ENCODE data around the gene EVA1C. TPM values are rescaled to one million over a fixed set of nuclear protein-coding genes. Genes with fewer than 3 reads are reported as not detected.

Gene EVA1C
- total and polyA plus RNA-seq, 2 experiments from 2014 or later: 4.6 to 6.9 TPM

DNA sequence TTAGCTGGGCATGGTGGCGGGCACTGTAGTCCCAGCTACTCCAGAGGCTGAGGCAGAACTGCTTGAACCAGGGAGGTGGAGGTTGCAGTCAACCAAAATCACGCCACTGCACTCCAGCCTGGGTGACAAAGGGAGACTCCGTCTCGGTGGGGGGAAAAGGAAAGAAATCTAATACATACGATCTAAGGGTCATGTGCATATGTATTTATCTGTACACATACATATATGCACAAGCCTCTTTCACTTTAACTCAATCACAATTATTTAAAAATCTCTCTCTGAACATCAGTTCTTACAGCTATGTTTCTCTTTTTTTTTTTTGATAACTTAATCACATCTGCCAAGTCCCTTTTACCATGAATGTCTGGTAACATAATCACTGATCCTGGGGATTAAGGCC, 34.7 kb downstream of the EVA1C start:
- H3K36me3 Mint-ChIP-seq (ENCODE audit: low read depth): peaks cover 5% of the 10 kb centered on the region; the same call in 2 of the 3 replicates
- TF ChIP-seq JUNB (IDR thresholded peaks at IDR 0.05; ENCODE audit: unreplicated experiment) (no peak), POLR2AphosphoS5 (IDR thresholded peaks at IDR 0.05; ENCODE audit: low read depth) (no peak), ZNF331 (CRISPR knock-in tag; IDR thresholded peaks at IDR 0.05; ENCODE audit: low read depth) (no peak)
- TF ChIP-seq, protein P1, sequence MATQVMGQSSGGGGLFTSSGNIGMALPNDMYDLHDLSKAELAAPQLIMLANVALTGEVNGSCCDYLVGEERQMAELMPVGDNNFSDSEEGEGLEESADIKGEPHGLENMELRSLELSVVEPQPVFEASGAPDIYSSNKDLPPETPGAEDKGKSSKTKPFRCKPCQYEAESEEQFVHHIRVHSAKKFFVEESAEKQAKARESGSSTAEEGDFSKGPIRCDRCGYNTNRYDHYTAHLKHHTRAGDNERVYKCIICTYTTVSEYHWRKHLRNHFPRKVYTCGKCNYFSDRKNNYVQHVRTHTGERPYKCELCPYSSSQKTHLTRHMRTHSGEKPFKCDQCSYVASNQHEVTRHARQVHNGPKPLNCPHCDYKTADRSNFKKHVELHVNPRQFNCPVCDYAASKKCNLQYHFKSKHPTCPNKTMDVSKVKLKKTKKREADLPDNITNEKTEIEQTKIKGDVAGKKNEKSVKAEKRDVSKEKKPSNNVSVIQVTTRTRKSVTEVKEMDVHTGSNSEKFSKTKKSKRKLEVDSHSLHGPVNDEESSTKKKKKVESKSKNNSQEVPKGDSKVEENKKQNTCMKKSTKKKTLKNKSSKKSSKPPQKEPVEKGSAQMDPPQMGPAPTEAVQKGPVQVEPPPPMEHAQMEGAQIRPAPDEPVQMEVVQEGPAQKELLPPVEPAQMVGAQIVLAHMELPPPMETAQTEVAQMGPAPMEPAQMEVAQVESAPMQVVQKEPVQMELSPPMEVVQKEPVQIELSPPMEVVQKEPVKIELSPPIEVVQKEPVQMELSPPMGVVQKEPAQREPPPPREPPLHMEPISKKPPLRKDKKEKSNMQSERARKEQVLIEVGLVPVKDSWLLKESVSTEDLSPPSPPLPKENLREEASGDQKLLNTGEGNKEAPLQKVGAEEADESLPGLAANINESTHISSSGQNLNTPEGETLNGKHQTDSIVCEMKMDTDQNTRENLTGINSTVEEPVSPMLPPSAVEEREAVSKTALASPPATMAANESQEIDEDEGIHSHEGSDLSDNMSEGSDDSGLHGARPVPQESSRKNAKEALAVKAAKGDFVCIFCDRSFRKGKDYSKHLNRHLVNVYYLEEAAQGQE (IDR thresholded peaks at IDR 0.05; ENCODE audit: unreplicated experiment): no peak
- H3F3A ChIP-seq (replicated peaks; ENCODE audit: low read depth): no peaks in the 10 kb centered on the region
- H3K4me3 Mint-ChIP-seq: no peak overlapping the region
- no peaks in the 10 kb centered on the region for H3K4me1 Mint-ChIP-seq
- no peaks in the 10 kb centered on the region for H3K4me1 ChIP-seq (ENCODE audit: insufficient read depth)
- H3K27ac ChIP-seq (ENCODE audit: low read depth): no peak overlapping the region
- no peak for DNase-seq (ENCODE audit: low spot score)
- peaks cover 4% of the 10 kb centered on the region; the same call in 2 of the 3 replicates for H3K9me3 Mint-ChIP-seq
- no peaks in the 10 kb centered on the region for H4K20me1 ChIP-seq (replicated peaks; ENCODE audit: insufficient read depth)
- H3K79me2 ChIP-seq (replicated peaks; ENCODE audit: insufficient read depth): no peaks in the 10 kb centered on the region
- H3K9me2 ChIP-seq (ENCODE audit: insufficient read depth): no peaks in the 10 kb centered on the region
- H3K27ac Mint-ChIP-seq: no peak overlapping the region
- H3K4me2 ChIP-seq: no peak overlapping the region
- H3K4me3 ChIP-seq: no peak overlapping the region
- H3K27me3 Mint-ChIP-seq (ENCODE audit: insufficient read depth, low read depth, poor library complexity): peaks cover under 1% of the 10 kb centered on the region
- H2AFZ ChIP-seq: no peak overlapping the region
- H3K36me3 ChIP-seq (ENCODE audit: insufficient read depth): no peaks in the 10 kb centered on the region
- ATAC-seq: no peak
- H3K27me3 ChIP-seq (ENCODE audit: insufficient read depth): no peaks in the 10 kb centered on the region

DNA sequence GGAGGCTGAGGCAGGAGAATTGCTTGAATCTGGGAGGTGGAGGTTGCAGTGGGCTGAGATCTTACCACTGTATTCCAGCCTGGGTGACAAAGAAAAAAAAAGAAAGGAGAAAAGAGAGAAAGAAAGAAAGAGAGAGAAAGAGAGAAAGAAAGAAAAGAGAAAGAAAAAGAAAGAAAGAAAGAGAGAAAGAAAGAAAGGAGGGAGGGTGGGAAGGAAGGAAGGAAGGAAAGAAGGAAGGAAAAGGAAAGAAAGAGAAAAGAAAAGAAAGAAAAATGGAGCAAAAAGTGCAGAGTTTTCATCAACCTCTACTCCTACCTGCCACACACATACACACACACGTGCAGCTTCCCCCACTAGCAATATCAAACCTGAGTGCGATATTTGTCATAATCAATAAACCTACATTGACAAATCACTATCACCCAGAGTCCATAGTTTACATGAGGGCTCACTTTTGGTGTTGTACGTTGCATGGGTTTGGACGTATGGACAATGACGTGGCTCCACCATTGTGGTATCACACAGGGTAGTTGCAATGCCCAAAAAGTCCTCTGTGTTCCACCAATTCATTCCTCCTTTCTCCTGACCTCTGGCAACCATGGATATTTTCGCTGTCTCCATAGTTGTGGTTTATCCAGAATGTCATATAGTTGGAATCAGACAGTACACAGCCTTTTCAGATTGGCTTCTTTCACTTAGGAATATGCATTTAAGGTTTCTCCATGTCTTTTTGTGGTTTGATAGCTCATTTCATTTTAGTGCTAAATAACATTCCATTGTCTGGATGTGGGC, 36.5 kb downstream of the EVA1C start:
- no peaks in the 10 kb centered on the region for H3K36me3 ChIP-seq (ENCODE audit: insufficient read depth)
- H3K79me2 ChIP-seq (replicated peaks; ENCODE audit: insufficient read depth): no peaks in the 10 kb centered on the region
- no peak overlapping the region for H3K4me3 Mint-ChIP-seq
- no peaks in the 10 kb centered on the region for H3K9me2 ChIP-seq (ENCODE audit: insufficient read depth)
- no peak overlapping the region for H3K27ac Mint-ChIP-seq
- DNase-seq (ENCODE audit: low spot score) (no peak), ATAC-seq (no peak)
- H3K27me3 Mint-ChIP-seq (ENCODE audit: insufficient read depth, low read depth, poor library complexity): peaks cover 3% of the 10 kb centered on the region
- no peak overlapping the region for H3K27ac ChIP-seq (ENCODE audit: low read depth)
- H3K9me3 Mint-ChIP-seq: peaks cover 1% of the 10 kb centered on the region; the same call in 2 of the 3 replicates
- H3K27me3 ChIP-seq (ENCODE audit: insufficient read depth): no peaks in the 10 kb centered on the region
- no peak overlapping the region for H3K4me3 ChIP-seq
- H3K36me3 Mint-ChIP-seq (ENCODE audit: low read depth): peaks cover 2% of the 10 kb centered on the region
- no peaks in the 10 kb centered on the region for H3F3A ChIP-seq (replicated peaks; ENCODE audit: low read depth)
- H3K4me2 ChIP-seq: no peak overlapping the region
- no peaks in the 10 kb centered on the region for H4K20me1 ChIP-seq (replicated peaks; ENCODE audit: insufficient read depth)
- no peaks in the 10 kb centered on the region for H3K4me1 Mint-ChIP-seq
- H3K4me1 ChIP-seq (ENCODE audit: insufficient read depth): no peaks in the 10 kb centered on the region
- no peak overlapping the region for H2AFZ ChIP-seq
- TF ChIP-seq NANOG (IDR thresholded peaks at IDR 0.05; ENCODE audit: borderline replicate concordance) (no peak), JUNB (IDR thresholded peaks at IDR 0.05; ENCODE audit: unreplicated experiment) (no peak), STAT1 (IDR thresholded peaks at IDR 0.05; ENCODE audit: unreplicated experiment) (no peak), ZNF331 (CRISPR knock-in tag; IDR thresholded peaks at IDR 0.05; ENCODE audit: low read depth) (no peak), EZH2 (IDR thresholded peaks at IDR 0.05; ENCODE audit: low read depth, unreplicated experiment) (no peak), CREB1 (CRISPR knock-in tag; IDR thresholded peaks at IDR 0.05; ENCODE audit: low read depth) (no peak)
- TF ChIP-seq, protein P2, sequence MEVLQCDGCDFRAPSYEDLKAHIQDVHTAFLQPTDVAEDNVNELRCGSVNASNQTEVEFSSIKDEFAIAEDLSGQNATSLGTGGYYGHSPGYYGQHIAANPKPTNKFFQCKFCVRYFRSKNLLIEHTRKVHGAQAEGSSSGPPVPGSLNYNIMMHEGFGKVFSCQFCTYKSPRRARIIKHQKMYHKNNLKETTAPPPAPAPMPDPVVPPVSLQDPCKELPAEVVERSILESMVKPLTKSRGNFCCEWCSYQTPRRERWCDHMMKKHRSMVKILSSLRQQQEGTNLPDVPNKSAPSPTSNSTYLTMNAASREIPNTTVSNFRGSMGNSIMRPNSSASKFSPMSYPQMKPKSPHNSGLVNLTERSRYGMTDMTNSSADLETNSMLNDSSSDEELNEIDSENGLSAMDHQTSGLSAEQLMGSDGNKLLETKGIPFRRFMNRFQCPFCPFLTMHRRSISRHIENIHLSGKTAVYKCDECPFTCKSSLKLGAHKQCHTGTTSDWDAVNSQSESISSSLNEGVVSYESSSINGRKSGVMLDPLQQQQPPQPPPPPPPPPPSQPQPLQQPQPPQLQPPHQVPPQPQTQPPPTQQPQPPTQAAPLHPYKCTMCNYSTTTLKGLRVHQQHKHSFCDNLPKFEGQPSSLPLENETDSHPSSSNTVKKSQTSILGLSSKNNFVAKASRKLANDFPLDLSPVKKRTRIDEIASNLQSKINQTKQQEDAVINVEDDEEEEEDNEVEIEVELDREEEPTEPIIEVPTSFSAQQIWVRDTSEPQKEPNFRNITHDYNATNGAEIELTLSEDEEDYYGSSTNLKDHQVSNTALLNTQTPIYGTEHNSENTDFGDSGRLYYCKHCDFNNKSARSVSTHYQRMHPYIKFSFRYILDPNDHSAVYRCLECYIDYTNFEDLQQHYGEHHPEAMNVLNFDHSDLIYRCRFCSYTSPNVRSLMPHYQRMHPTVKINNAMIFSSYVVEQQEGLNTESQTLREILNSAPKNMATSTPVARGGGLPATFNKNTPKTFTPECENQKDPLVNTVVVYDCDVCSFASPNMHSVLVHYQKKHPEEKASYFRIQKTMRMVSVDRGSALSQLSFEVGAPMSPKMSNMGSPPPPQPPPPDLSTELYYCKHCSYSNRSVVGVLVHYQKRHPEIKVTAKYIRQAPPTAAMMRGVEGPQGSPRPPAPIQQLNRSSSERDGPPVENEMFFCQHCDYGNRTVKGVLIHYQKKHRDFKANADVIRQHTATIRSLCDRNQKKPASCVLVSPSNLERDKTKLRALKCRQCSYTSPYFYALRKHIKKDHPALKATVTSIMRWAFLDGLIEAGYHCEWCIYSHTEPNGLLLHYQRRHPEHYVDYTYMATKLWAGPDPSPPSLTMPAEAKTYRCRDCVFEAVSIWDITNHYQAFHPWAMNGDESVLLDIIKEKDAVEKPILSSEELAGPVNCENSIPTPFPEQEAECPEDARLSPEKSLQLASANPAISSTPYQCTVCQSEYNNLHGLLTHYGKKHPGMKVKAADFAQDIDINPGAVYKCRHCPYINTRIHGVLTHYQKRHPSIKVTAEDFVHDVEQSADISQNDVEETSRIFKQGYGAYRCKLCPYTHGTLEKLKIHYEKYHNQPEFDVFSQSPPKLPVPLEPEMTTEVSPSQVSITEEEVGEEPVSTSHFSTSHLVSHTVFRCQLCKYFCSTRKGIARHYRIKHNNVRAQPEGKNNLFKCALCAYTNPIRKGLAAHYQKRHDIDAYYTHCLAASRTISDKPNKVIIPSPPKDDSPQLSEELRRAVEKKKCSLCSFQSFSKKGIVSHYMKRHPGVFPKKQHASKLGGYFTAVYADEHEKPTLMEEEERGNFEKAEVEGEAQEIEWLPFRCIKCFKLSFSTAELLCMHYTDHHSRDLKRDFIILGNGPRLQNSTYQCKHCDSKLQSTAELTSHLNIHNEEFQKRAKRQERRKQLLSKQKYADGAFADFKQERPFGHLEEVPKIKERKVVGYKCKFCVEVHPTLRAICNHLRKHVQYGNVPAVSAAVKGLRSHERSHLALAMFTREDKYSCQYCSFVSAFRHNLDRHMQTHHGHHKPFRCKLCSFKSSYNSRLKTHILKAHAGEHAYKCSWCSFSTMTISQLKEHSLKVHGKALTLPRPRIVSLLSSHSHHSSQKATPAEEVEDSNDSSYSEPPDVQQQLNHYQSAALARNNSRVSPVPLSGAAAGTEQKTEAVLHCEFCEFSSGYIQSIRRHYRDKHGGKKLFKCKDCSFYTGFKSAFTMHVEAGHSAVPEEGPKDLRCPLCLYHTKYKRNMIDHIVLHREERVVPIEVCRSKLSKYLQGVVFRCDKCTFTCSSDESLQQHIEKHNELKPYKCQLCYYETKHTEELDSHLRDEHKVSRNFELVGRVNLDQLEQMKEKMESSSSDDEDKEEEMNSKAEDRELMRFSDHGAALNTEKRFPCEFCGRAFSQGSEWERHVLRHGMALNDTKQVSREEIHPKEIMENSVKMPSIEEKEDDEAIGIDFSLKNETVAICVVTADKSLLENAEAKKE (CRISPR knock-in tag; IDR thresholded peaks at IDR 0.05): no peak
- TF ChIP-seq, protein P3, sequence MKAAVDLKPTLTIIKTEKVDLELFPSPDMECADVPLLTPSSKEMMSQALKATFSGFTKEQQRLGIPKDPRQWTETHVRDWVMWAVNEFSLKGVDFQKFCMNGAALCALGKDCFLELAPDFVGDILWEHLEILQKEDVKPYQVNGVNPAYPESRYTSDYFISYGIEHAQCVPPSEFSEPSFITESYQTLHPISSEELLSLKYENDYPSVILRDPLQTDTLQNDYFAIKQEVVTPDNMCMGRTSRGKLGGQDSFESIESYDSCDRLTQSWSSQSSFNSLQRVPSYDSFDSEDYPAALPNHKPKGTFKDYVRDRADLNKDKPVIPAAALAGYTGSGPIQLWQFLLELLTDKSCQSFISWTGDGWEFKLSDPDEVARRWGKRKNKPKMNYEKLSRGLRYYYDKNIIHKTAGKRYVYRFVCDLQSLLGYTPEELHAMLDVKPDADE (IDR thresholded peaks at IDR 0.05): no peak
